Activated CD4-positive, alpha-beta T cell treated with anti-CD3 and anti-CD28 coated beads, Interleukin-10, Interleukin-2, amounts not matched to agents 100 ng/mL and 50 ng/mL, durations not matched to agents 16 hours and 8 hours (primary cell): Measurements from ENCODE around the gene DHX58.

ENCODE experiments used
- DNase-seq: peaks from one replicate; pipeline ENCODE4 v3.0.0-alpha.2; 2020

DHX58 gene

GRCh38 chr17:42109086-42109485 is 3.4 kb downstream of the DHX58 start:
- no peak for DNase-seq

DNA sequence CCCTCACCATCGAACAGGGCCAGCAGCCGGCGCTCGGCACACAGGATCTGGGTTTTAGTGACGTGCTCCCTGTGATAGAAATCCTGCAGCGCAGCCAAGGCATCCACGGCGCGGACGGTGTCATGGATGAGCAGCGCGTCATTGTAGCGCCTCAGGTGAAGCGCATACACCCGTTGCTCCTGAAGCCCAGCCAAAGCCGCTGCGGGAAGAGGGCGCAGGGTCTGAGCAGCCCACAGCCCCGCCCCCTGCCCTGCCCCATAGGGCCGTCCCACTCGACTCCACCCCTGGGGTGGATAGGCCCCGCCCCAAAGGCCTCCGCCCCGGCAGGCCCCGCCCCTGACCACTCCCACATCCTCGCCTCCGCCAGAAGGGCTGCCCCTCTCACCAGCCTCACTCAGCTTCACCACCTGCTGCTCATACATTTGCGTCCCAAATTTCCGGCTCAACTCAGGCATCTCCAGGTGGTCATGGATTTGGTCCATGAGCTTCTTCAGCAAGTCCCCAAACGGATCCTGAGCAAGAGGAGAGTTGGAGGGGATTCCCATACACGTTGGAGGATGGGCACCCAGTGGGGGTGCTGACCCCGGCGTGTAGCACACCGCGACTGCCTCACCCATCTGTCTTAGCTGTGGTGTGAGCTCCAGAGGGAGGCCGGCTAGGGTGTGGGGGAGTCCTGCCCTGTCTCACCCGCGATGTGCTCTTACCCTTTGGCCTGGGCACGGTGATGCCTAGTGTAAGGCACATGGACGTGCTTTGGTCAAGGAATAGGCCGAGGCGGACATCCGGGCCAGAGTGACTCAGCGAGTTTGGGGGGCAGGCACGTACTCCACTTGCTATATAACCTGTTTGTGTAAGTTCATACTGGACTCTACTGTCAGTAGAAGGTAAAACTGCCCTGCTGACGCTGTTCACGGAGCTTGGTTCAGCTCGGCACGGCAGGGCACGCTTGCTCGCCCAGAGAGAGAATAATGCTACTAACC is 4.6 kb downstream of the DHX58 start:
- DNase-seq = peak; percentile 94

DNA sequence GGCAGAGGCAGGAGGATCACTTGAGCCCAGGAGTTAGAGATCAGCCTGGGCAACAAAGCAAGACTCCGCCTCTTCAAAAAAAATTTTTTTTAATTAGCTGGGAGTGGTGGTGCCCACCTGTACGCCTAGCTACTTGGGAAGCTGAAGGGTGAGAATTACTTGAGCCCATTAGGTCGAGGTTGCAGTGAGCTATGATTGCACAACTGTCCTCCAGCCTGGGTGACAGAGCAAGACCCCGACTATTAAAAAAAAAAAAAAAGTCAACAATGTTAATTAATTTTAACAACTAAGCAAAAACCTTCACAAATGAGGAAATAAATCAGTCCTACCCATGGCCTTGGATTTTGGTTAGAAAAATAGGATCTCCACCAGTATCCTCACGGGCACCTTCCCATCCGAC is 5.4 kb downstream of the DHX58 start:
- DNase-seq = no peak

DNA sequence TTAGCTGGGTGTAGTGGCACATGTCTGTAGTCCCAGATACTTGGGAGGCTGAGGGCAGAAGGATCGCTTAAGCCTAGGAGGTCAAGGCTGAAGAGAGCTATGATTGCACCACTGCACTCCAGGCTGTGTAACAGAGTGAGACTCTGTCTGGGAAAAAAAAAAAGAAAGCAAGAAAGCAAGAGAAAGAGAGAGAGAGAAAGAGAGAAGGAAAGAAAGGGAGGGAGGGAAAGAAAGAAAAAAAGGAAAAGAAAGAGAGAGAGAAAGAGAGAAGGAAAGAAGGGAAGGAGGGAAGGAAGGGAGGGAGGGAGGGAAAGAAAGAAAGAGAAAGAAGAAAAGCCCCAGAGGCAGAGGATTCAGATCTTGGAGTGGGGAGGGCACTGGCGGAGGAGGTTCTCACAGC is 6.5 kb downstream of the DHX58 start:
- DNase-seq = no peak

DNA sequence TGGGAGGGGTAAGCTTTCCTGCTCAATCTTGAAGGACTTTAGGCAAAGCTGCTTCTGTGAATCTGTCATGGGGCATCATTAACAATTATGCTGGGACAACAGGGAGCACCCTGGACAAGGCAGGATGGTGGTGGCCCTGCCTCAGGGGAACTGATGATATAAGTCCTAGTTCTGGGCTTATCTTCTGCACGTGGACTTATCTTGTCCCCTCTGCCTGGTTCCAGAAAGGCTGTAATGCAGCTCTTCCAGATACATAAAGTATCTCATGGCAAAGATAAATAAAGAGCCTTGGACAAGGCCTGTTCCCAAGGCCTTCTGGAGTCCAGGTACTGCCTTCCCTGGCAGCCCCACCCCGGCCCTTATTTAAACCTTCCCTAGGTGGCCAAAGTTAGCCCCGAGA is 8.2 kb downstream of the DHX58 start:
- no peak for DNase-seq

DNA sequence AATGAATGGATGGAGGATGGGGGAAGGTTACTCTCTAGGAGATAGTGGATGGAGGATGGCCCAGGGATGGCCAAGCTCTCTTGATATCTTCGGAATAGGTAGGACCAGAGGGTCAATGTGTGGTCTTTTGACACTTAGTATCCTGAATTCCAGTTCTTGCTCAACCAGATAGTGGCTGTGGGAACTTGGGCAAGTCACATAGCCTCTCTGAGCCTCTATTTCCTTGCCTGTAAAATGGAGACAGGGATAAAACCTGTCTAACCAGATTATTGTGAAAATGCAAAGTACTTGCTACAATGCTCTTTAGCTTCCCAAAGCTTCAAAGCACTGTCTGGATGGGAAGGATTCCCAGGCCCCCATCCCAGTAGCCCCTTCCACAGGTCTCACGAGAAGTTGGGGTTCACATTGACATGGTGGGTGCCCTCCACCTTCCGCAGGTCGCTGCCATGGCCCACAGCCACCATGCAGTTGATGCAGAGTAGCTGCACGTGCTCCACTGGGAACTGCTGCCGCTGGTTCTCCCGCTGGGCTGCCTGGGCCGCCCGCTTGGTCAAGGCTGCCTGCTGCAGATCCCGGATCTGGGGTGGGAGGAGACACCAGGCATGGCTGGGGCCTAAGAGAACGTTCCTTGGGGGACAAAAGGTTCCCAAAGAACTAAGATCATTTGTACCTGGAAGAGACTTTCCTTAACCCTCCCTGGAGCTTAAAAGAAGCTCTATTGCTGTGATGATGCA is 9.1 kb downstream of the DHX58 start:
- DNase-seq = no peak

- DNase-seq = peak; percentile 77
Observed at GRCh38 chr17:42101513-42102292, 10.8 kb downstream of the DHX58 start.

- DNase-seq = no peak
Observed at GRCh38 chr17:42098730-42099399, 13.6 kb downstream of the DHX58 start.

- no peak for DNase-seq
Observed at GRCh38 chr17:42097691-42098631, 14.6 kb downstream of the DHX58 start, which contains the start of gene ZNF385C. TSS of gene ZNF385C (minus strand) at chr17:42098473. CDS start at chr17:42063056, 35,417 bp downstream.

- DNase-seq = no peak
Observed at GRCh38 chr17:42096360-42097111, 16.0 kb downstream of the DHX58 start.

GRCh38 chr17:42094375-42095069 is 18.0 kb downstream of the DHX58 start:
- no peak for DNase-seq

DNA sequence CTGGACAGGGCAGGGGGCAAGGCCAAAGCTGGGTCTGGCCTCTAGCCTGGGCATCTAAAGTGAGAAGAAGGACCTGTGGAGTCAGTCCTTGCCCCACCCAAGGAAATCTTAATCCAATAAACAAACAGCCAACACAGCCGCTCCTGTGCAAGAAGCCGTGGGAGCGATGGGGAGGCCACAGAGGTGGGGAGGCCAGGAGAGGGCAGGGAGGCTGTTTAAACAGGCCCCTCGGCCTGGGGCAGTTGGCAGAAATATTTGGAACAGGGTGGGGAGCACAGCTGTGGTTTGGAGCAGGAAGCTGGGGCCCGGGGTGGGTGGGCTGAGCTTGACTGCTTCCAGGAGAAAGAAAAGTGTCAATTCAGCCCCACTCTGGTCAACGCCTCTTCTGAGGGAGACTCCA is 19.6 kb downstream of the DHX58 start:
- DNase-seq = no peak

DNA sequence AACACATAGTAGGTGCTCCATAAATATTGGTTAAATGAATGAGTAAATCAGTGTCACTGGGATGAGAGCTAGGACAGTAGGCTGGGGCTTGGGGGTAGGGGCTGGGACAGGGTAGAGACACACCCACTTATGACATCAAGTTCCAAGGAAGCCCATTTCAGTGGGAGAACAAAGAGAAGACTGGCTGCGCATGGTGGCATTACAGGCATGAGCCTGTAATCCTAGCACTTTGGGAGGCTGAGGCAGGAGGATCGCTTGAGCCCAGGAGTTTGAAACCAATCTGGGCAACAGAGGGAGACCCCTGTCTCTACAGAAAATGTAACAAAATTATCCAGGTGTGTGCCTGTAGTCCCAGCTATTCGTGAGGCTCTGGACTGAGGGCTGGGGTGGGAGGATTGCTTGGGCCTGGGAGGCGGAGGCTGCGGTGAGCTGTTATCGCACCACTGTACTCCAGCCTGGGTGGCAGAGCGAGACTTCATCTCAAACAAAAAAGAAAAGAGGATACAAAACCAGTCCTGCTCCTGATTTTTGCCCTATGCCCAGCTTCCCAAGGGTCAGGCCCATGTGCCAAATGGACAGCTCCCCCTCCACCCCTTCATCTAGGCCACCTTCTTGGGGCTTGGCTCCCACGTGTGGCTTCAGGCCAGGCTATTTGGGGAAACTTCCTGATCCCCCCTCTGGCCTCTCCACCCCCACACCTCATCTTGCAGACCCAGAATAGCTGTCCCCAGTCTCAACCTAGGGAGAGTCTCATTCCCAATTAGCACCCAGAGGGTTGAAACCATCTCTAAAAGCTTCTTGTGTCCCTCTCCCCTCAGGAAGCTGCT is 21.3 kb downstream of the DHX58 start:
- DNase-seq = no peak

DNA sequence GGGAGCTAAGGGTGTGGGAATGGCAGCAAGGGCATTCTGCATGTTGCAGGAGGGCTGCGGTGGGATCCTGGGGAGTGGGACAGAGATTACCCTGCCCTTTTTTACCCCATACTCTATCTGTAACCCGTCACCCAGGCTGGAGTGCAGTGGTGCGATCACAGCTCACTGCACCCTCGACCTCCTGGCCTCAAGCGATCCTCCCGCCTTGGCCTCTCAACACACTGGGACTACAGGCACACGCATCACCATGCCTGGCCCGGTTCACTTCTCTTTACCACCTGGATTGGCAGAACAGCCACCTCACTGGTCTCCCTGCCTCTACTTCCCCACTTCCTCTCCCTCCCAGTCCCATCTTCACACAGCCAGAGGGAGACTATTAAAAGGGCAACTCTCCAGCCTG is 23.8 kb downstream of the DHX58 start:
- no peak for DNase-seq

GRCh38 chr17:42087736-42088705 is 24.5 kb downstream of the DHX58 start:
- DNase-seq = no peak

- no peak for DNase-seq
Observed at GRCh38 chr17:42087042-42087701, 25.3 kb downstream of the DHX58 start.

GRCh38 chr17:42081516-42082129 is 30.9 kb downstream of the DHX58 start:
- DNase-seq = no peak
